GM18508 (cell line): Measurements from ENCODE around the gene AZU1.

Source experiments
- ATAC-seq: cut with Tn5 transposase; IDR thresholded peaks from one replicate; pipeline ENCODE4 v1.9.1; 2021; ENCODE audit warnings: moderate number of reproducible peaks; ENCODE audit not compliant: insufficient read depth, unreplicated experiment

AZU1 gene

DNA sequence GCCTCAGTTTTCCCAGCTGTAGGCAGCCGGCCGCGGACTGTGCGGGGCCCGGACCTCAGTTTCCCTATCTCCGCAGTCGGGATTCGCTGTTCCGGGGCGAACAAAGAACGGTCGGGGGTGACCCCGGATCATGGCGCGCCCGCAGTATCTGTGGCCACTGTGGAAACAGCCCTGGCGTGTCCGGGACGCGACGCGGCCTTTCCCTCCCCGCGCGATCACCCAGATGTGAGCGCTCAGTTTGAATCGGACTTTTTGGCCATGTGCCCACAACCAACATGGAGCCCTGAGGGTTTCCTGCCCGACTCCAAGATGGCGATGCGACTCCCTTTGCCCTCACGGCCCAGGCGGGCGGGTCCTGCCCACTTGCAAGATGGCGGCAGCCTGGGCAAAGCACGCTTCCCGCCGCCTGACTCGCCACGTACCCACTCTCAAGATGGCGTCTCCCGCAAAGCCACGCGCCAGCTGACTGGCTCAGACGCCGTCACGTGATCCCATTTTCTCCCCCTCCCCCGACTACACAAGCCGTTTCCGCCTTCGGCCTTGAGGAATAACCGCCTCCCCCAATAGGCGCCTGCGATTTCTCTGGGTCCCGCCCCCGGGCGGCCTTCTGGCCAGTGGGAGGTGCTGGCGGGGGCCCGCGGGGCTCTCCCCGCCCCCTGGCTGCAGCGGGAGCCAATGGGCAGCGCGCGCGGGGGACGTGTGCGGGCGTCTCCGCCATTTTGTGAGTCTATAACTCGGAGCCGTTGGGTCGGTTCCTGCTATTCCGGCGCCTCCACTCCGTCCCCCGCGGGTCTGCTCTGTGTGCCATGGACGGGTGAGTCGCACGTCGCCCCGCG is 30.7 kb upstream of the AZU1 start, which contains the start of gene PTBP1:
Gene PTBP1 (plus strand): TSS at position 761 of the 836 bp plus-strand sequence. CDS start 46 bp downstream, at position 807.
- peak; percentile 60 for ATAC-seq

GRCh38 chr19:797528-798414 is 29.9 kb upstream of the AZU1 start:
- ATAC-seq = no peak

DNA sequence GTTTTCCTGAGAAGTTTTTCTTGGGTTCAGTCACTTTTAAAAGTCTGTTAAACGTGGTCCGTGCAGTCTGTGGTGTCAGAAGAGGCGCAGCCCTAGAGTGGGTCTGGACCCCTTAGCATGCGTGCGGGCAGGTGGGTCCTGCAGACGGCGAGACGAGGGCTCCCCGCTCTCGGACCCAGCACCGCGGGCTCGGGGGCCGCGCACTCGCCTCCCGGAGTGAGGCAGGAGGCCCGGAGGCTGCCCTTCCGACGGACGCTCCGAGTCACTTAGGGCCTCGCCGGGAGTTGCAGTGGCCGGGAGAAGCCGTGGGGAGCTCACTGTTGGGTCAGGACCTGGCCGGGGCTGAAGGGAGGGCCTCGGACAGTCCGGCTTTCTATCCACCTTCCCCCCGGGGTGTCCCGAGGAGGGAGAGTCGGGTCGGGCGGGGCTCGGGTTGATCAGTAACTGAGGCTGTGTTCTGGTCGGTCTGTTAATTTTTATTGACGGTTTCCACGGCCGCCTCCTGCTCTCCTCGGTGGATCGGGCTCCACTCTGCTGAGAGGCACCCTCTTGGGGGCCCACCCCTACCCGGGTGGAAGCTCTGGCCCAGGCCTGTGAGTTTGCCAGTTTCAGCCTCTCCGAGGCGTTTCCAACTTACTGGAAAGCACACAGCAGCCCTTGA is 29.1 kb upstream of the AZU1 start:
- no peak for ATAC-seq

GRCh38 chr19:799076-799881 is 28.4 kb upstream of the AZU1 start:
- no peak for ATAC-seq

- no peak for ATAC-seq
These were observed 27.1 kb upstream of the AZU1 start for GRCh38 chr19:800360-801029.

GRCh38 chr19:801030-801860 is 26.4 kb upstream of the AZU1 start:
- no peak for ATAC-seq

- ATAC-seq = no peak
These were observed 25.7 kb upstream of the AZU1 start for GRCh38 chr19:801861-802497.

DNA sequence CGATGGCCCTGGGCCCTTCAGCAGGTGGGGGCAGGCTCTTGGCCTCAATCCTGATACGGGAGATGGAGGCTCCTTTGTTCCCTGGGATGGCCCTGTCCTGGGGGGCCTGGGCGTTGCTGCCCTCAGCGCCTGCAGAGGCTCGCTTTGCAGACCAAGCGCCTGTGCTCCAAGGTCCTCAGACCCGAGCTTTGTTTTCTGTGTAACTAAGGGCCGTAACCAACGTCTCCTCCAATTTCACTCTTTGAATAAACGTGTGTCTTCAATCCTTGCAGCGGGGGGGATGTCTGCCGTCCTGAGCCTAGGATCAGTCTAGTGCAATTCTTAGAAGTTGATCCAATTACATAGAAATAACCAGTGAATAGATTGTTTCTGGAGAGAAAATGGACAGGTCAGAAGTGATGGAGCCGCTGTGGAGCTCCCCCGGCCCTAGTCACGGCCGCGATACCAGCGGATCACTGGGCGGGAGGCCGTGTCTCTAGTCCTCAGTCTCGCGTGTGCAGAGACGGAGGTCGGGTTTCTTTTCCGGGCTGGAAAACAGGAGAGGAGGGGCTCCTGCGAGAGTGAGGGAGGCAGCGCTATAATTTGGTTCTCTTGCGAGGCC is 25.0 kb upstream of the AZU1 start:
- ATAC-seq = no peak

DNA sequence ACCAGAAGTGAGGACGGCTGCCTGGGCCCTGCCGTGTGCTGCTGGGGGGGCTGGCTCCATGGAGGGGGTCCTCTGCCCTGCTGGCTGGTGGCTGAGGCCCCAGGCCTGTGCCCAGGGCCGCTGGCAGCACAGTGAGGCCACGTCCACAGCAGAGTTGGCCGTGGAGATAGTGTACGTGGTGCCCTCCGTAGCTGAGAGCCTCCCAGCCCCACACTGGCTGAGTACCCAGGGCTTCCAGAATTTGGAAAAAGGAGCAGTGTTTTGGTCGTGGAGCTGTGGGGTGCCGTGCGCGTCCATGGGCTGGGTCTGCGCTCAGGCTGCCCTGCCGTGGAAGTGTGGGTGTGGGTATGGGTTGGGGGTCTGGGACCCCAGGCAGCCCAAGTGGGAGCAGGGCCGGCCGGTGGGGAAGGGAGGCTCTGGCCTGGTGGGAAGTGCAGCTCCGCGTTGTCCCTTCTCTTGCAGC is 24.5 kb upstream of the AZU1 start:
- no peak for ATAC-seq

GRCh38 chr19:803686-804418 is 23.8 kb upstream of the AZU1 start:
- ATAC-seq = no peak

DNA sequence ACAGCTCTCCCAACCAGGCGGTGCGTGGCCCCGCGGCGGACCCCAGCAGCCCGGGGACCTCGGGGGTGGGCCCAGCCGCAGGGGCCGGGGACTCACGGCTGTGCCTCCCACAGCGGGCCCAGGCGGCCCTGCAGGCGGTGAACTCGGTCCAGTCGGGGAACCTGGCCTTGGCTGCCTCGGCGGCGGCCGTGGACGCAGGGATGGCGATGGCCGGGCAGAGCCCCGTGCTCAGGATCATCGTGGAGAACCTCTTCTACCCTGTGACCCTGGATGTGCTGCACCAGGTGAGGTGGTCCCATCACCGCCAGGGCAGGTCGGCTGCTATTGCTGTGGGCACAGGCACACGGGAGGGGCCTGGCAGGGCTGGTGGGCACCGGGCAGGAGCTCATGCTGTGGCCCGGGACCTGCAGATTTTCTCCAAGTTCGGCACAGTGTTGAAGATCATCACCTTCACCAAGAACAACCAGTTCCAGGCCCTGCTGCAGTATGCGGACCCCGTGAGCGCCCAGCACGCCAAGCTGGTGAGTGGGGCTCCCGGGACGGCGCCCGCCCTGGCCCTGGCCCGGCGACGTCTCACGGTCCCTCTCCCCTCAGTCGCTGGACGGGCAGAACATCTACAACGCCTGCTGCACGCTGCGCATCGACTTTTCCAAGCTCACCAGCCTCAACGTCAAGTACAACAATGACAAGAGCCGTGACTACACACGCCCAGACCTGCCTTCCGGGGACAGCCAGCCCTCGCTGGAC is 23.0 kb upstream of the AZU1 start:
- ATAC-seq = no peak

GRCh38 chr19:805166-805551 is 22.5 kb upstream of the AZU1 start:
- no peak for ATAC-seq

DNA sequence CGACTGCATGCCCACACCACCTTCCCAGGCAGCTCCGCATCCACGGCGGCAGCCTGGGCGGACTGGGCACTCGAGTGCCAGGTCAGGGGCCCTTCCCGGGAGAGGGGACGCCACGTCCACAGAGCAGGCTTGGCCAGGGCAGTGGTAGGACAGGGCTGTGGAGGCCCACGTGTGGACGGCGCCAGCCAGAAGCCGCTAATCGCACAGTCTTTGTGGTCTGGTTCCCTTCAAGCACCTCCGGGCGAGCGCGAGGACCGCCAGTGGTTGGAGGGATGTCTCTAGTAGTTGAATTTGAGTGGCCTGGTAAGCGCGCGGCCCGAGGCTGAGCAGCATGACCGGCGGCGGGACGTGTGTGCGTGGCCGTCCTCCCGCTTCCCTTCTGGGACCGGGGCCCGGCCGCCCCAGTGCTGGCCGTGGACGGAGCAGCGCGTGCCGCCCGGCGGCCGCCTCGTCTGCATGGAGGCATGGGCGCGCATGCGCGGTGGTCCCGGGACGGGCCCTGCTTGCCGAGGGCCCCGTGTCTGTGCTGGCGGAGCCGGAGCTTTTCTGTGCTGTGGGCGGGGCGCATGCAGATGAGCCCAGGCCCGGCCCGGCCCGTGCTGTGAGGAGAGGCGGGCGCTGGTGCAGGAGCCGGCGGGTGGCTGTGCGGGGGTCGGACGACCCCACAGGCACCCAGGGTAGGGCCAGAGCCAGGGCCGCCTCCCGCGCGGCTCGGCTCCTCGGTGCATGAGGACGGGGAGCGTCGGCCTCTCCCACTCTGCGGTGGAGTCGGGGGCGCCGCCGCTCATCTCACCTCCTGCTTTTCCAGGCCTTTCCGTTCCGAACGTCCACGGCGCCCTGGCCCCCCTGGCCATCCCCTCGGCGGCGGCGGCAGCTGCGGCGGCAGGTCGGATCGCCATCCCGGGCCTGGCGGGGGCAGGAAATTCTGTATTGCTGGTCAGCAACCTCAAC is 21.8 kb upstream of the AZU1 start:
- no peak for ATAC-seq

DNA sequence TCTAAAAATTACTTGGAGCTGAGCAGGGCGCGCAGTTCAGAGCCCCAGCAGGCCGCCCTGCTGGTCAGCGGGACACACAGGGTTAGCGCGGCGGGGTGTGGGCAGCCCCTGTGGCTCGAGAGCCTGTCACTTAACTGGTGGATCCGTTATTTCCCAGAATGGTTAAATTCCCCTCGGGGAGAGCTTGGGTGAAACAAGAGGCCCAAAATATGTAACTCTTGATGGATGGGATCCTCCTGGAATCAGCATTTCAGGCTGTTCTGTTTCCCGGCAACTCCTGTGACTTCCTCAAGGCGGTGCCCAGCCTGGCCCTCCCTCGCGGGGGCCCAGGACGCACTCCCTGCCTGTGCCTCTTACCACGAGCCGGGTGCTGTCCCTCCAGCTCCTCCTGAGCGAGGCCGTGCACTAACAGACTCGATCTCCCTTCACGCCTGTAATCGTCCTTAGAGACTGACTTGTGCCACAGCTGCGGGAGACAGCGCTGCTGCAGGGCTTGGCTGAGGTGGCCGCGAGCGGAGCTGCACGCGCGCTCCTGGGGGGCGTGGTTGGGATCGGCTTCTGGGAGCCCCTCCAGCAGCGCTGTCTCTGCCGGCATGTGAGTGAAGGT is 20.7 kb upstream of the AZU1 start:
- no peak for ATAC-seq
